ENCODE measurements around the gene C16orf90.

C16orf90 gene

DNA sequence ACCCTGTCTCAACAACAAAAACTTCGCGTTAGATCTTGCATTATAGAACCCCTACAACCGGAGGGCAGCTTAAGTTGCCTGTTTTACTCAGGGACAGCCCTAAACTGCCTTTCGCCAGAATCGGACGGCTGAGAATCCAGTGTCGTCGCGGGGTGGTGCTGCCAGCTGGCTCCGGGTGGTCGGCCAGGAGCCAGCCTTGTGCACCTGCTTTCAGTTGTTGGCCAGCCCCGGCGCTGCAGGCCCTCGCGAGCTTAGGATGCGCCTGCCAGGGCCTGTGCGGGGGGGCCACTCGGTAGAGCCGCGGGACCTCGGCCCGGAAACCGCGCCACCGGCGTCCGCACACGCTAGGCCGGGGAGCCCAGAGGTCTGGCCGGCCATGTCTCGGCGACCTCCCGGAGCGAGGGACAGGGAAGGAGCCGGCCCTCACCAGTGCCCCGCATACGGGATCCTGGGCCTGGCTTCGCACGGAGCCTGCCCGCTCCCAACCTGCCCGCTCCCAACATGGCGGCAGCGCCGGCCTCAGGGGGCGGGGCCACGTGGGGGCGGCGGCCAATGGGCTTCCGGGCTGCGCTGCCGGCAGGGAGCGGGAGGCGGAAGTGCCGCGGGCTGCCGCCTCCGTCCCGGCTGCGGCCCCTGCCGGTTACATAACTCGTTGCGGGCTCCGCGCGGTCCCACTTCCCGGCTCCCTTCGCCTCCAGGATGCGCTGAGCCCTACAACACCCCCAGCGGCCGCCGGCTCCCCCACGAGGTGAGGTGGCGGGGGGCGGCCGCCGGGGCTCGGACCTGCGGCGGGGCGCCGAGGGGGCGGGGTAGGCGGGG is 37.6 kb downstream of the C16orf90 start:
- peak overlapping the region; percentile 90 for H3K27ac ChIP-seq (ENCODE audit: insufficient read depth, low read depth, low read length, poor library complexity, severe bottlenecking)
- WGBS, 2 experiments, result 2 to 3% methylated on average over 83 of the region's 83 CpGs

DNA sequence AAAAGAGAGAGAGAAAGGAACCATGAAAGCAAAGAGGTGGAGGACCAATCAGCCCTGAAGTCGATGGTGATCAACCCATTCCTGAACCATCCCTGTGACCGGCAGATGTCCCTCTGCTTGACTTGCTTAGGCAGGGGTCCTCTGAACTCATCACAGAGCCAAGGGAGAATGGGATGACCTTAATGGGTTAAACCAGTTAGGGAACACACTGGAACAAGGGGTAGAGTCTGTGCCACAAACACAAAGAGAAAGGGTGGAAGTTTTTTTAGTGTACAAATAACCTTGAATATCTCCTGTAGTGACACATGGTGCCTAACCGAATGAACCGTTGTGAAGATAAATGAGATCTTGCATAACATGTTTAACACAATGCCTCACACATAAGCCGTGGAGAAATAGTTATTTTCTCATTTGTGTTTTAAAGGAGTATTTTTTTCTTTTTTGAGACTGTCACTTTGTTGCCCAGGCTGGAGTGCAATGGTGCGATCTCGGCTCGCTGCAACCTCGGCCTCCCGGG is 40.6 kb downstream of the C16orf90 start:
- Histone ChIP-seq H3K27me3 (ENCODE audit: control insufficient read depth, insufficient read depth, low read length, poor library complexity, severe bottlenecking) (no peaks in the 10 kb centered on the region), H3K9me3 (ENCODE audit: control insufficient read depth, low read length) (no peaks in the 10 kb centered on the region), H3K36me3 (ENCODE audit: control insufficient read depth, insufficient read depth, low read length) (no peaks in the 10 kb centered on the region), H3K27ac (ENCODE audit: insufficient read depth, low read depth, low read length, poor library complexity, severe bottlenecking) (no peak overlapping the region), H3K4me3 (ENCODE audit: insufficient read depth, low read depth, low read length) (no peak overlapping the region), H3K4me1 (ENCODE audit: control insufficient read depth, insufficient read depth, low read length) (peaks cover 6% of the 10 kb centered on the region)
- 93 to 95% methylated on average over 10 of the region's 10 CpGs for WGBS, 2 experiments

More for the DNA sequence above, 37.6 kb downstream of the C16orf90 start:
- Histone ChIP-seq H3K36me3 (ENCODE audit: control insufficient read depth, insufficient read depth, low read length) (no peaks in the 10 kb centered on the region), H3K27me3 (ENCODE audit: control insufficient read depth, insufficient read depth, low read length, poor library complexity, severe bottlenecking) (no peaks in the 10 kb centered on the region), H3K4me1 (ENCODE audit: control insufficient read depth, insufficient read depth, low read length) (peaks cover 25% of the 10 kb centered on the region), H3K9me3 (ENCODE audit: control insufficient read depth, low read length) (no peaks in the 10 kb centered on the region), H3K4me3 (ENCODE audit: insufficient read depth, low read depth, low read length) (peak overlapping the region; percentile 80)

DNA sequence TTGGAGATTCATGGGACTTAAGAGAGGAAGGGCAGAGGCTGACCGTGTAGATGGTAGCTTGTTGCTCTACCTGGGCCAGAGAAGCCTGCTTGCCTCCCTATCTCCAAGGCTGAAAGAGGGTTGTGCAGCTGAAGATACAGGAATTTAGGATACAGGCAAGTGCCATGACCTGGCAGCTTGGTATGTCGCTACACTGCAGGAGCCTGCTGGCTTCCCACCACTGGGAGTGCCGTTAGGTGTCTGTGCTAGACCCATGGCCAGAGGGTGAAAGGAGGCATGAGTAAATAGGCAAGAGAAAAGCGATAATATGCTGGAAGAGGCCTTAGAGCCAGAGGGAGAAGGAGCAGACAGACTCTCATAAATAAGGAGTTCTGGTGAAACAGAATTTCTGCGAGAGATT is 41.2 kb downstream of the C16orf90 start:
- no peak overlapping the region for H3K27ac ChIP-seq (ENCODE audit: insufficient read depth, low read depth, low read length, poor library complexity, severe bottlenecking)
- no peaks in the 10 kb centered on the region for H3K36me3 ChIP-seq (ENCODE audit: control insufficient read depth, insufficient read depth, low read length)
- no peaks in the 10 kb centered on the region for H3K9me3 ChIP-seq (ENCODE audit: control insufficient read depth, low read length)
- whole genome bisulfite sequencing, 2 experiments, result 83 to 85% methylated on average over 5 of the region's 5 CpGs
- H3K4me1 ChIP-seq (ENCODE audit: control insufficient read depth, insufficient read depth, low read length), result peaks cover under 1% of the 10 kb centered on the region
- no peaks in the 10 kb centered on the region for H3K27me3 ChIP-seq (ENCODE audit: control insufficient read depth, insufficient read depth, low read length, poor library complexity, severe bottlenecking)
- no peak overlapping the region for H3K4me3 ChIP-seq (ENCODE audit: insufficient read depth, low read depth, low read length)

DNA sequence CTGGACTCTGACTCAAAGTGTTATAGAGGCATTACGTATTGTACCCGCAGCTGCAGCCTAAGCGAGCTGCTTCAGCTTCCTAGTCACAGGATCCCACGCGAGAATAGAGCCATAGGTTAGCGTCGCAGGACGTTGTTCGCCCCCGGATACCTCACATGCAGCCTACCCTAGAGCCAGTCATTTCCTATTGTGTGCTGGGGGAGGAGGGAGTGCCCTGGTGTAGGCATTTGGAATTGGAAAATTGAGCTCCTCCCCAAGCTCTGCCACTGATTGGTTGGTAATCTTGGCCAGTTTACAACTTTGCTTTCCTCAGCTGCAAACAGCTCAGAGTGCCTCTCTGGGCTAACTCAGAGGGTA is 51.3 kb downstream of the C16orf90 start:
- Histone ChIP-seq H3K27ac (ENCODE audit: insufficient read depth, low read depth, low read length, poor library complexity, severe bottlenecking) (no peak overlapping the region), H3K27me3 (ENCODE audit: control insufficient read depth, insufficient read depth, low read length, poor library complexity, severe bottlenecking) (no peaks in the 10 kb centered on the region), H3K4me1 (ENCODE audit: control insufficient read depth, insufficient read depth, low read length) (no peaks in the 10 kb centered on the region), H3K4me3 (ENCODE audit: insufficient read depth, low read depth, low read length) (peak overlapping the region; percentile 64), H3K9me3 (ENCODE audit: control insufficient read depth, low read length) (no peaks in the 10 kb centered on the region), H3K36me3 (ENCODE audit: control insufficient read depth, insufficient read depth, low read length) (no peaks in the 10 kb centered on the region)
- 35 to 50% methylated on average over 10 of the region's 10 CpGs for WGBS, 2 experiments

Measured in ectodermal cell (in vitro differentiated cells).